GM12878 (cell line): Measurements from ENCODE around the gene SMARCD2. TPM values are rescaled to one million over a fixed set of nuclear protein-coding genes. Genes with fewer than 3 reads are reported as not detected.
A peak's percentile ranks its signal among the peaks of the same experiment; 100 is the strongest.

Experiments
- ATF2 ChIP-seq: IDR thresholded peaks from 2 replicates; pipeline ENCODE4 v1.6.1; 2012; ENCODE audit warnings: low read length, inconsistent platforms
- CBFB ChIP-seq: IDR thresholded peaks from 2 replicates; pipeline ENCODE4 v1.6.1; 2016; ENCODE audit warnings: antibody characterized with exemption, low read depth
- EZH2 ChIP-seq: IDR thresholded peaks from 2 replicates; pipeline ENCODE4 v1.6.1; 2012; ENCODE audit warnings: low read depth, mild to moderate bottlenecking, control low read depth, inconsistent platforms, low read length, borderline replicate concordance; ENCODE audit not compliant: control insufficient read depth
- FOS ChIP-seq: IDR thresholded peaks from 3 replicates; pipeline ENCODE4 v1.6.1; 2011; ENCODE audit warnings: borderline replicate concordance; ENCODE audit not compliant: insufficient read length; ENCODE audit errors: extremely low read depth
- HDGF ChIP-seq: fragments of 450-650 bp; IDR thresholded peaks from 2 replicates; pipeline ENCODE4 v1.6.1; 2016; ENCODE audit warnings: antibody characterized with exemption
- KDM1A ChIP-seq: fragments of 200-600 bp; sonication (generic); IDR thresholded peaks from 2 replicates; pipeline ENCODE4 v1.6.1; 2016; ENCODE audit warnings: borderline replicate concordance
- KLF5 ChIP-seq: fragments of 450-650 bp; IDR thresholded peaks from 2 replicates; pipeline ENCODE4 v1.6.1; 2014; ENCODE audit warnings: mild to moderate bottlenecking; ENCODE audit not compliant: partially characterized antibody
- LARP7 ChIP-seq: fragments of 450-650 bp; IDR thresholded peaks from 2 replicates; pipeline ENCODE4 v1.6.1; 2017; ENCODE audit warnings: mild to moderate bottlenecking
- MEF2B ChIP-seq: fragments of 450-650 bp; IDR thresholded peaks from 2 replicates; pipeline ENCODE4 v1.6.1; 2018; ENCODE audit warnings: mild to moderate bottlenecking, moderate library complexity; ENCODE audit not compliant: partially characterized antibody, poor library complexity, severe bottlenecking
- MLLT1 ChIP-seq: fragments of 450-650 bp; IDR thresholded peaks from 2 replicates; pipeline ENCODE4 v1.6.1; 2016; ENCODE audit warnings: mild to moderate bottlenecking
- NFYA ChIP-seq: IDR thresholded peaks from 2 replicates; pipeline ENCODE4 v1.6.1; 2011; ENCODE audit warnings: low read depth, mild to moderate bottlenecking, low read length, improper control_type of control experiment, borderline replicate concordance
- RFX5 ChIP-seq: IDR thresholded peaks from 2 replicates; pipeline ENCODE4 v1.6.1; 2011; ENCODE audit warnings: low read depth, low read length, improper control_type of control experiment
- SIX5 ChIP-seq: IDR thresholded peaks from 2 replicates; pipeline ENCODE4 v1.6.1; 2011; ENCODE audit warnings: mild to moderate bottlenecking, low read depth, low read length, moderate library complexity; ENCODE audit not compliant: severe bottlenecking
- SKIL ChIP-seq: fragments of 450-650 bp; IDR thresholded peaks from 2 replicates; pipeline ENCODE4 v1.6.1; 2017; ENCODE audit warnings: mild to moderate bottlenecking, low read depth, inconsistent platforms; ENCODE audit not compliant: poor library complexity, severe bottlenecking
- SREBF2 ChIP-seq: IDR thresholded peaks from 2 replicates; pipeline ENCODE4 v1.6.1; 2012; ENCODE audit warnings: mild to moderate bottlenecking, low read length
- STAT1 ChIP-seq: fragments of 450-650 bp; conservative IDR thresholded peaks from 2 replicates; pipeline ENCODE4 v1.6.1; 2014; ENCODE audit warnings: antibody characterized with exemption, mild to moderate bottlenecking
- SUZ12 ChIP-seq: fragments of 200-600 bp; sonication (generic); IDR thresholded peaks from one replicate; pipeline ENCODE4 v1.6.1; 2018; ENCODE audit warnings: antibody characterized with exemption, mild to moderate bottlenecking; ENCODE audit not compliant: unreplicated experiment
- YY1 ChIP-seq: IDR thresholded peaks from 2 replicates; pipeline ENCODE4 v1.6.1; 2011; ENCODE audit warnings: low read depth, mild to moderate bottlenecking, low read length
- ZBTB4 ChIP-seq: fragments of 450-650 bp; formaldehyde crosslinking; IDR thresholded peaks from 2 replicates; pipeline ENCODE4 v1.4.0; 2022; ENCODE audit warnings: mild to moderate bottlenecking, moderate library complexity
- ZNF24 ChIP-seq: fragments of 450-650 bp; IDR thresholded peaks from 2 replicates; pipeline ENCODE4 v1.6.1; 2017; ENCODE audit warnings: antibody characterized with exemption, mild to moderate bottlenecking
- polyA plus RNA-seq, 11 experiments: library from polyadenylated mRNA; depleted of rRNA in 4 of 11; unstranded in 6 of 11; stranded (reverse) in 5 of 11; fragments of >200 nt; fragmentation: Nextera tagmentation in 4 of 11; fragmentation: Illumina TruSeq in 1 of 11; extraction: Ambion mirVana in 4 of 11; extraction: Trizol in 1 of 11; gene quantifications; 1 replicate in 1 of 11; 2 replicates in 10 of 11; pipeline versions ENCODE4 v1.2.1 to v1.2.3, GENCODE V29; 2011 to 2016; ENCODE audit warnings: inconsistent platforms in 2 of 11, missing spikeins in 2 of 11, low read depth in 1 of 11
- total RNA-seq, 4 experiments: library from RNA; depleted of rRNA in 3 of 4; stranded (reverse); fragments of >200 nt in 3 of 4; fragmentation: Illumina TruSeq in 1 of 4; extraction: Trizol in 1 of 4; gene quantifications; 2 replicates each; pipeline versions ENCODE4 v1.2.1 to v1.2.3, GENCODE V29; 2013 to 2021

The SMARCD2 gene
- total and polyA plus RNA-seq, 10 of the 15 experiments (the other 5 are each of a cell fraction or from before 2014, with no cell fraction given), result 2.4 to 111 (median 63.6) TPM

GRCh38 chr17:63842540-63843386 lies at the start of gene SMARCD2 (continued):
- no peak; the same call in none of the 2 replicates for TF ChIP-seq ATF2
- TF ChIP-seq FOS, result no peak
- peak; percentile 100 for TF ChIP-seq LARP7
- no peak for TF ChIP-seq EZH2
- TF ChIP-seq SREBF2, result no peak
- TF ChIP-seq STAT1, result peak; percentile 95
- TF ChIP-seq SKIL, result peak; percentile 80
- TF ChIP-seq HDGF, result peak; percentile 77
- peak; percentile 93 for TF ChIP-seq YY1
- TF ChIP-seq RFX5, result peak; percentile 53; the same call in 1 of the 2 replicates
- TF ChIP-seq MEF2B, result peak; percentile 37
- TF ChIP-seq CBFB, result peak; percentile 68; the same call in 1 of the 2 replicates
- TF ChIP-seq KDM1A, result no peak
- no peak for TF ChIP-seq ZBTB4
- peak; percentile 72; the same call in 1 of the 2 replicates for TF ChIP-seq MLLT1
- peak; percentile 33 for TF ChIP-seq SIX5
- TF ChIP-seq NFYA, result no peak
- peak; percentile 94 for TF ChIP-seq KLF5
- TF ChIP-seq SUZ12, result no peak
- TF ChIP-seq ZNF24, result peak; percentile 67; the same call in 1 of the 2 replicates
